Skeletal muscle tissue (tissue), 4 donors: ENCODE data around the gene SNX25. TPM values are rescaled to one million over a fixed set of nuclear protein-coding genes. Genes with fewer than 3 reads are reported as not detected.
"Not testable (repeated sequence)": the region's sequence is repeated elsewhere in the genome, so short reads cannot be mapped to it uniquely, and the experiment has no call there.

Source experiments
- H3K27ac ChIP-seq: one replicate; pipeline ENCODE4 v1.7.0; 2013; ENCODE audit warnings: mild to moderate bottlenecking, low read depth, low read length, inconsistent platforms
- H3K27me3 ChIP-seq, 3 donors: one replicate each; pipeline ENCODE4 v1.7.0; 2013; ENCODE audit warnings: low read length in 3 of 3; ENCODE audit not compliant: control insufficient read depth in 3 of 3, insufficient read depth in 3 of 3
- H3K36me3 ChIP-seq, 3 donors: one replicate each; pipeline ENCODE4 v1.7.0; 2013; ENCODE audit warnings: low read length in 3 of 3; ENCODE audit not compliant: control insufficient read depth in 3 of 3, insufficient read depth in 3 of 3
- H3K4me1 ChIP-seq, 3 donors: one replicate each; pipeline ENCODE4 v1.7.0; 2013; ENCODE audit warnings: low read length in 3 of 3, mild to moderate bottlenecking in 3 of 3; ENCODE audit not compliant: control insufficient read depth in 3 of 3, insufficient read depth in 3 of 3
- H3K4me3 ChIP-seq, 3 donors: one replicate each; pipeline ENCODE4 v1.7.0; 2013; ENCODE audit warnings: low read length in 3 of 3
- H3K9ac ChIP-seq, 3 donors: one replicate each; pipeline ENCODE4 v1.7.0; 2013; ENCODE audit warnings: low read length in 3 of 3, mild to moderate bottlenecking in 3 of 3, moderate library complexity in 2 of 3, low read depth in 1 of 3
- H3K9me3 ChIP-seq, 3 donors: one replicate each; pipeline ENCODE4 v1.7.0; 2013; ENCODE audit warnings: low read length in 3 of 3; ENCODE audit not compliant: control insufficient read depth in 3 of 3
- total RNA-seq: library from RNA; depleted of rRNA; stranded (reverse); fragments of >200 nt; gene quantifications from one replicate; pipeline ENCODE4 v1.2.3, GENCODE V29; 2014
- donor health status: Osteomylitis.

The SNX25 gene
- total RNA-seq, 1 donor from 2014 or later = 12.5 TPM

DNA sequence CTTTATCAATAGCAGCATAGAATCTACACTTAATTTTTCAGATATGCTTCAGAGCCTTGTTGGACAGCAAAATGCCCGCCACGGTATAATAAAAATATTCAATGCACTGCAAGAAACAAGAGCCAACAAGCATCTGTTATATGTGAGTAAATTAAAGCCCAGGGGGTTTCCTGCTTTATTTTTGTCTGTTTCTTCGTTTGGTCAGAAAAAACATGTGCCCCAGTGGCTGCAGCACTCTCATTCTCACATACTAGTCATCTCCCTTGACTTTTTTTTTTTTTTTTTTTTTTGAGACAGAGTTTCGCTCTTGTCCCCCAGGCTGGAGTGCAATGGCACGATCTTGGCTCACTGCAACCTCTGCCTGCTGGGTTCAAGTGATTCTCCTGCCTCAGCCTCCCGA lies 153.2 kb downstream of the SNX25 start:
- H3K4me3 ChIP-seq, H3K36me3 ChIP-seq, H3K9me3 ChIP-seq, H3K9ac ChIP-seq, H3K27ac ChIP-seq, H3K4me1 ChIP-seq, H3K27me3 ChIP-seq: not testable (repeated sequence)

- H3K4me3 ChIP-seq = no peak overlapping the region
- peaks cover 0 to under 1% (median 0%) of the 10 kb centered on the region in 3 donors for H3K36me3 ChIP-seq
- H3K9ac ChIP-seq = no peak overlapping the region
- no peaks in the 10 kb centered on the region for H3K9me3 ChIP-seq
- H3K27ac ChIP-seq = no peak overlapping the region
- no peaks in the 10 kb centered on the region for H3K27me3 ChIP-seq
- no peaks in the 10 kb centered on the region for H3K4me1 ChIP-seq
Measured at GRCh38 chr4:185363251-185363650, 153.9 kb downstream of the SNX25 start.

DNA sequence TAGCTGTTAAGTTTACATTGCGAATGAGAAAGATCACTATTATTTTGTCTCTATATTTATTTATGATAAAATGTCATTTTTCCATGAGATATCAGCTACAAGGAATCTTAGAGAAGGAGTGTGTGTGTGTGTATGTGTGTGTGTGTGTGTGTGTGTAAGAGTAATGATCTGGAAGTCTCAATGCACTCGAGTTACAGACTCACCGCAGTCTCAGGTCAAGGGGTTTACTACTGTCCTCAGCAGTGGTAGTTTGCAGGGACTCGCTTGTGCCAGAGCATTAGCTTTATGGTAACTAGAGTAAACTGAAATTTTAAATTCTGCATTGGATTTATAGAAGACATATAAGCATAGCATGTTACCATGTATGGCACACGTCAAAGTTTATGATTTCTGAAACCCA lies 155.5 kb downstream of the SNX25 start:
- Histone ChIP-seq H3K27ac (no peak overlapping the region), H3K4me3 (no peak overlapping the region), H3K9me3 (no peaks in the 10 kb centered on the region), H3K9ac (no peak overlapping the region), H3K4me1 (no peaks in the 10 kb centered on the region), H3K27me3 (no peaks in the 10 kb centered on the region), H3K36me3 (peaks cover 0 to 3% (median 0%) of the 10 kb centered on the region in 3 donors)

- no peak overlapping the region for H3K9ac ChIP-seq
- H3K27ac ChIP-seq = no peak overlapping the region
- H3K4me1 ChIP-seq = no peaks in the 10 kb centered on the region
- H3K27me3 ChIP-seq = no peaks in the 10 kb centered on the region
- no peaks in the 10 kb centered on the region for H3K9me3 ChIP-seq
- no peak overlapping the region for H3K4me3 ChIP-seq
- peaks cover 9 to 19% (median 11%) of the 10 kb centered on the region in 3 donors for H3K36me3 ChIP-seq
Measured at GRCh38 chr4:185369731-185370130, 160.3 kb downstream of the SNX25 start.

DNA sequence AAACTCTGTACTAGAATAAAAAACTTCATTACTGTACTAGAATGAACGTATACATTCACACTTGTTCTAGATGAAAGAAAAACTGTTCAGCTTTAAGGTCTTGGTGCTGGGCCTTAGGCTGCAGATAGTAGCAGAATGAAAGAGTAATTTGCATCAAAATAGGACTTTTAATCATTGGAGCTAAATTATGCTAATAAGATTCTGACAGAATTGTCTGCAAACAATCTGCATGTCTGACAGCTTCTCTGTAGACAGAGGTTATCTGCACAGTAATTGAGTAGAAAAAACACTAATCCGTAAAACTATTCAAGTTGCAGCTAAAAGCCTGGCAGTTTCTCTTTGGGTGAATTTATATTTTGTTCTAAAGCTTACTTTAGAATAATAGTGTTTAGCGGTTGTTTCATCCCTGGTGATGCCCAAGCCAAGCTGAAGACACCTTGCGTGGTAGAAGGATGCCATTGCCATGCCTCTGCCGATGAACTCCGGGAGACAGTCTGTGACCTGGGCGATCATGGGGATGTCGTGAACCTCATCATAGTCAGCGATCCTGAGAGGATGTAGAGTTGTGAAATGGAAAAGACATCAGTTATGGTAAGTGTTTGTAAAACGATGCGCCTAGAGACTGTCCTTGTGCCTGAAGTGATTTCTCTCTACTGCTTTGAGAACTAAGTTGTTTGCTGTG lies 161.0 kb downstream of the SNX25 start:
- H3K36me3 ChIP-seq = peaks cover 9 to 19% (median 11%) of the 10 kb centered on the region in 3 donors
- no peaks in the 10 kb centered on the region for H3K4me1 ChIP-seq
- H3K9ac ChIP-seq = no peak overlapping the region
- no peaks in the 10 kb centered on the region for H3K27me3 ChIP-seq
- no peak overlapping the region for H3K4me3 ChIP-seq
- H3K9me3 ChIP-seq = no peaks in the 10 kb centered on the region
- H3K27ac ChIP-seq = no peak overlapping the region

DNA sequence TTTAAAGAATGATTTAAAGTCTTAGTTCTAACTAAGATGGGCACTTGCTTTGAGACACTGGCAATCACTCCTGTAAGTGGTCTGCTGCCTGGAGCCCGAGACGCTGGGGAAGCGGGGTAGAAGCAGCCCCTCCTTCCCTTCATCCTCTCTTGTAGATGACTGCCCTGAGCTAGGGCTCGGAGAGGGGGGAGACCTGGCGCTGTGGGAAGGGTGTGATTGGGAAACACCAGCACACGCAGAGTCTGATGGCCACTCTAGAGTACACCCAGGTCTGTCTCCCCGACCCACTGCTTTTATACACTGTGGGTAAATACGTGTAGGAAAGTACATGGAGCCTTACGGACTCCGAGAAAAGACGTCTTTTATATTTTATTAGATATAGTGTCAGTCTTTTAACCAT lies 162.3 kb downstream of the SNX25 start:
- Histone ChIP-seq H3K4me3 (no peak overlapping the region), H3K9me3 (no peaks in the 10 kb centered on the region), H3K27me3 (no peaks in the 10 kb centered on the region)

GRCh38 chr4:185374027-185374426 lies 164.6 kb downstream of the SNX25 start:
- Histone ChIP-seq H3K27me3 (no peaks in the 10 kb centered on the region), H3K36me3 (peaks cover 8 to 19% (median 9%) of the 10 kb centered on the region in 3 donors), H3K4me3 (no peak overlapping the region), H3K27ac (no peak overlapping the region), H3K9me3 (no peaks in the 10 kb centered on the region), H3K4me1 (no peaks in the 10 kb centered on the region), H3K9ac (no peak overlapping the region)

More for the DNA sequence above, 162.3 kb downstream of the SNX25 start:
- Histone ChIP-seq H3K36me3 (peaks cover 9 to 19% (median 11%) of the 10 kb centered on the region in 3 donors), H3K9ac (no peak overlapping the region), H3K27ac (no peak overlapping the region), H3K4me1 (no peaks in the 10 kb centered on the region)

DNA sequence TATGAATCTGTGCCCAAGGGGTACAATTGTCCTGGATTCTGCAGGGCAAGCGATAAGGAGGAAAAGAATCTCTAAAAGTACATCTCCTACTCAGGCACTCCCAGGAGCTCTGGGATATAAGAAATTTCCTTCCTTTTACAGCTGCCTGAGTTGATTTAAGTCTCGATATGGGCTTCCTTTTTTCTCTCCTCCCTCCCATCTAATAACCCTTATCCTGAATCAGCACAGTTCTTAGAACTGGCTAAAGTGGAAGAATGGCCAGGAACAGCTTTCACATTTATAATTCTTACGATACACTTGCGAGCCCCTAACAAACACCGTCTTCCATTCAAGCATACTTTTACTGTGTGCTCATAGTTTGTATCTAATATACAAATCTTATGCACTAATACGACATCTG lies 165.2 kb downstream of the SNX25 start:
- no peak overlapping the region for H3K27ac ChIP-seq
- H3K36me3 ChIP-seq = peaks cover 8 to 19% (median 9%) of the 10 kb centered on the region in 3 donors
- H3K4me3 ChIP-seq = no peak overlapping the region
- H3K27me3 ChIP-seq = no peaks in the 10 kb centered on the region
- no peaks in the 10 kb centered on the region for H3K4me1 ChIP-seq
- H3K9me3 ChIP-seq = no peaks in the 10 kb centered on the region
- no peak overlapping the region for H3K9ac ChIP-seq

DNA sequence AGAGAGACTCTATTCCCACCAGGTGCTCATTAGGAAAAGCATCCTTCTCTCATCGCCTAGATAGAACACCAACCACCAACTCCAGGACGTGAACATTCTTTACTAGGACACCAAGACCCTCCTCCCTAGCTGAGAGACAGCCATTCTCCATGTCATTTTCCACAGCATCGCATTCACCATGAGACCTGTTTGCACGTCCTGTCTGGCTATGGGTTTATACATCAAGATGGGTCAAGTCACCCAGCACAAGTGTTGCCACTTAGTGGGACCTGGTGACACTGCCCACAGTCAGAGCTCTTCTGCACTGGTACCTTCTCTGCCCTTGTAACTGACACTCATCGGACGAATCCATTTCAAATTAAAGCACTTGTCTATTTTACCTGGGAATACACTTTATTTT lies 168.9 kb downstream of the SNX25 start:
- no peak overlapping the region for H3K9ac ChIP-seq
- H3K27me3 ChIP-seq = no peaks in the 10 kb centered on the region
- H3K9me3 ChIP-seq = no peaks in the 10 kb centered on the region
- no peaks in the 10 kb centered on the region for H3K4me1 ChIP-seq
- no peak overlapping the region for H3K27ac ChIP-seq
- H3K36me3 ChIP-seq = peaks cover 0 to 2% (median under 1%) of the 10 kb centered on the region in 3 donors
- H3K4me3 ChIP-seq = no peak overlapping the region

GRCh38 chr4:185379326-185380295 lies 170.2 kb downstream of the SNX25 start:
- Histone ChIP-seq H3K27ac (no peak overlapping the region), H3K4me1 (no peaks in the 10 kb centered on the region), H3K4me3 (no peak overlapping the region), H3K9me3 (no peaks in the 10 kb centered on the region), H3K36me3 (no peaks in the 10 kb centered on the region), H3K27me3 (no peaks in the 10 kb centered on the region), H3K9ac (no peak overlapping the region)
